GM15510 (cell line): ENCODE measurements around the gene SLC39A11.
A peak's percentile ranks its signal among the peaks of the same experiment; 100 is the strongest.

ENCODE experiments used
- POLR2A ChIP-seq: IDR thresholded peaks from 3 replicates; pipeline ENCODE4 v1.6.1; 2011; ENCODE audit warnings: borderline replicate concordance; ENCODE audit not compliant: insufficient read length; ENCODE audit errors: extremely low read depth

Gene SLC39A11

DNA sequence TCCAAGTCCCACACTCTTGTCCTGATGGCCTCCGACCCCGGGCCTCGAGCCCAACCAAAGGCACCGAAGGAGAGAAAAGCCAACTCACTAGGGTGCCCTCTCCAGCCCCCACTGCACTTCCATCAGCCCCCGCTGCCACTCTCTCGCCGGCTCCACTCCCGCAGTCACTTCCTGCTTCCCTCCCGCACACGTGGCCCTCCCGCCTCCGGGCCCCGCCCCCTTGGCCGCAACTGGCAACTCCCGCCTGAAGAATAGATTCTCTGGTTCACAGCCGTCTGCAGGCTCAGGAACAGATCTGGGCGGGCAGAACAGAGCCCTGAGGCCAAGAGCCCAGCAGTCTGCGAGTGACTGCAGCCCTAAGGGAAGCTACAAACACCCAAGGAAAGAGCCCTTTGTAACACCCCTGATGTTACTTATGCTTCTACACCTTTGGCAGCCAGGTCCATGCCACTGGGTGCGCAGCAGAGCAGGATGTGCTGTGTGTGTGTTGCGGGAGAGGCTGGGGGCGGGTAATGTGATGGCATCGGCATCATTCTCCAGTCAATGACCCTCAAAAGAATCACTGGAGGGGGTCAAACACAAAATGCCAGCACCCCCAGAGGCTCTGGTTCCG is at the start of gene SLC39A11:
Gene SLC39A11 (minus strand): TSS at position 166 of the 613 bp plus-strand sequence. CDS start 3,924 bp downstream, outside the sequence.
- TF ChIP-seq POLR2A, result peak; percentile 73

GRCh38 chr17:73141411-73141810 is 48.9 kb upstream of the SLC39A11 start:
- no peak for TF ChIP-seq POLR2A

DNA sequence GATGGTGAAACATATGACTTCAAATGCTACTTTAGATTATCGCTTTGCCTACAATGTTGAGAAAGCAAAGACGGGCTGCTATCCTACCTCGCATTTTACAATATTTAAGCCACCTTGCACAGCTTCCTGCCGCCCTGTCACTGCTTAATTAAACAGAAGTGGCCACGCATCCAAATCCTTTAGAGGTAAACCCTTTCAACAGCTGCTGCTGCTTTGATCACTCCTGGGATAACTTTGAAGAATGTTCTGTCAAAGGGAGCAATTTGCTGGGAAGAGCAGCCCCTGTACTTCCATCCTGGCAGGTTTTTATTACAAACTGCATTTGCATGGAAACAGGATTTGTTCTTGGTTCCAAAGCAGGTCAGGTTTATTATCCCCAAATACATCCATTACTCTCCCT is 48.1 kb upstream of the SLC39A11 start:
- TF ChIP-seq POLR2A, result no peak

DNA sequence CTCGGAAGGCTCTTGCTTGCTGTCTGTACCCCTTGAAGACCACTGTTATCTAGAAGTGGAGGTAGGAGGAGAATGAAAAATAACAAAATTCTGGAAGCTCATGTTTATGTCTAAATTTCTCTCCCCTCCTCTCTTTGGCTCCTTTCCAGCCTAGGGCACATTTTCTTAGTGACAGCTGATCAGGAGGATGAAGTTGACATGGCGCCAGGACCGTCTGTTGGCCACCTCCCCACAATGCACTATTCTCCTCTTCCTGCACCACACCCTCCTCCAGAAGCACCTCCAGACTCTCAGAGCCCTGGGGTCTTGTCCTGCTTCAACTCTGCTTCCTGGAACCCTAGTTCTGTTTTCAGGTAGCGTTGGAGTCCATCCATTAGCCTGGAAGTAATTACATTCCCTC is 46.8 kb upstream of the SLC39A11 start:
- TF ChIP-seq POLR2A, result no peak

- no peak for TF ChIP-seq POLR2A
These were observed 46.2 kb upstream of the SLC39A11 start for GRCh38 chr17:73138541-73139138.

GRCh38 chr17:73137376-73137775 is 44.9 kb upstream of the SLC39A11 start:
- TF ChIP-seq POLR2A, result no peak

GRCh38 chr17:73135766-73136165 is 43.3 kb upstream of the SLC39A11 start:
- TF ChIP-seq POLR2A, result no peak

DNA sequence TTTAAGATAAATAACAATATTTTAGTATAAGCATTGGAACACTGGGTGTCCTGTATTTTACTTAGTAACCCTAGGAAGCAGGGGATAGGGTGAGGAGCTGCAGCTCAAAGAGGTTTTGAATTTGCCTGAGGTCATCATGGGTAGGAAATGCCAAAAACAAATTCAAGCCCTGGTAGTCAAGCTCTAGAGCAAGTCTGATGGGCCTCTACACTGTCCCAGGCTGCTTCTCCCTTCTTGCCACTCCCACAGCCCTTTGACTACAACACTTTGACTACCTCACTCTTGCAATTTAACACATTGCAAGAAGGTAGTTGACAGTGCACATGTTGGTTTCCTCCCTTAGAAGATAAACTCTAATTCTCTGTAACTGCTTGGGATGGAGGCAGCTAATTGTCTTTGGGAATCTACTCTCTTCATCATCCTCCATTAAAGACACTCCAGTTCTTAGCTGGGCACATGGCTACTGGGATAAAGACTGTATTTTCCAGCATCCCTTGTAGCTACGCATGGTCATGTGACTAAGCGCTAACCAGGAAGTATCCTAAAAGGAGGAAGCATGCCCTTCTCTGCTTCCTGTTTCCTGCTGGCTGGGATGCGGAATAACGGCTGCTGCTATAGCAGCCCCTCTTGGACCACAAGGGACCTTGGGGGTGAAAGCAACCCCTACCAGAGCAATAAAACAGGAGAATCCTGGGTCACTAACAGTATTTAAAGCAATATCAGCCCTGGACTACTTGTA is 41.6 kb upstream of the SLC39A11 start:
- TF ChIP-seq POLR2A, result no peak

DNA sequence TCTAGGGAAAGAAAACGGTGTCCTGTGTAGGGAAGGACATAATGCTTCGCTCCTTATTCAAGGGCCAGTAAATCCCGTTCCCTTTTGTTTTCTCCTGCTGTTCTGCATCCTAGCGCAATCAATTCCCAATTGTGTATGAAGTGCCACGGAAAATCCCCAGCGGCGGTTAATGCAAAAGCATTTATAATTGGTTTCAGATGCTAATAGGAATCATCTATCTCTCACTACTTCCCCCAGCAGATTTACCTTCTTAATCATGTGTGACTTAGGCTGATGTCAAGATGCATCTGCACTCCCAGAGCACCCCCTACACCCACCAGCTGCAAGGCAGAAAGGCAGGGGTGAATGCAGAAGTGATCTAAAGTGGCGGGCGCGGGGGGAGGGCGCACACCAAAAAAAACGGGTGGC is 39.6 kb upstream of the SLC39A11 start:
- TF ChIP-seq POLR2A, result no peak

GRCh38 chr17:73130977-73131376 is 38.5 kb upstream of the SLC39A11 start:
- no peak for TF ChIP-seq POLR2A

DNA sequence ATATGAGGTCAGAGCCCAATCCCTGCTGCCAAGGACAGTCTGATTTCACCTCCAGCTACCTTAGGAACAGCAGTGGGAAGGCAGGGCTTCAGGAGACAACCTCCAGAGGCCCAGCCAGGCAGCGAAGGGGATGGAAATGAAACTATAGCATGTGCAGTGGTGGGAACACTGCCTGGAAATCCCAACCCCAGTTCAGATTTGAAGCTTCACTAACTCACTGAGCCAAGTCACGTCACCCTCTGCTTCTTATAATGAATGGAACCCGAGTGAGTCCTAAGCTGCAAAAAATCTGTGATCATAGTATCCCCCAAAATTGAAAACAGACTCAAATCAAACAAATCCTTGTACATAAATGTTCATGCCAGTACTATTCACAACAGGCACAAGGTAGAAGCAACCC is 36.0 kb upstream of the SLC39A11 start:
- TF ChIP-seq POLR2A, result no peak

- no peak for TF ChIP-seq POLR2A
These were observed 34.4 kb upstream of the SLC39A11 start for GRCh38 chr17:73126716-73127473.

- no peak for TF ChIP-seq POLR2A
These were observed 31.3 kb upstream of the SLC39A11 start for GRCh38 chr17:73123606-73124320.

- TF ChIP-seq POLR2A, result no peak
These were observed 30.6 kb upstream of the SLC39A11 start for GRCh38 chr17:73122953-73123605.
